Stimulated activated CD4-positive, alpha-beta T cell treated with anti-CD3 and anti-CD28 coated beads, Interleukin-4, amount 100 ng/mL, for 48 hours (primary cell): ENCODE measurements around the gene PRKAG2.

Experiments
- DNase-seq, 2 donors: peaks; one replicate each; pipeline ENCODE4 v3.0.0-alpha.2; 2020; ENCODE audit warnings: low read depth in 2 of 2

The PRKAG2 gene

DNA sequence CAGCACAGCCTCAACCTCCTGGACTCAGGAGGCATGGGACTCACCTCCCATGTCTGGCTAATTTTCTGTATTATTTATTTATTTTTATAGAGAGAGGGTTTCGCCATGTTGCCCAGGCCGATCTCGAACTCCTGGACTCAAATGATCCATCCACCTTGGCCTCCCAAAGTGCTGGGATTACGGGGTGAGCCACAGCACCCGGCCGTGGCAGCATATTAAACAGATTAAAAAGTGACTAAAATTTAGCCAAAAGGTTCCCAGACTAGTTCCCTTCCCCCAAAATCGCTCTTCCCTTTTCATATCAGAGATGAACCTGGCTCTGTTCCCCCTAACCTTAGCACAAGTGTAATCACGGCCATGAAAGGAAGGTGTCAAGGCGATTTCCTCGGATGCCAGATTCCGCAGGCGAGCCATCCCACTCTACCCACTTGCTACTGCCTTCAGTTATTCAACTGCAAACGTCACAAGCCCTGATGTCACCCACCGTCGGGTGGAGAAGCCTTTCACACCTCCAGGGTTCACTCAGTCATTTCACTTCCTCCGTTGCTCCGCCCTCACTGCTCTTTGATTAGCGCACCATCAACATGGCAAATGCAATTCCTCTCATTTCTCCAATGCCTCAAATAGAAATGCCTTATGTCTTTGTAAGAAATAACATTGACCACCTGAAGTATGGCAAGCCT, 252.5 kb downstream of the PRKAG2 start:
- DNase-seq = no peak

GRCh38 chr7:151623766-151624165, 253.1 kb downstream of the PRKAG2 start:
- DNase-seq = no peak

DNA sequence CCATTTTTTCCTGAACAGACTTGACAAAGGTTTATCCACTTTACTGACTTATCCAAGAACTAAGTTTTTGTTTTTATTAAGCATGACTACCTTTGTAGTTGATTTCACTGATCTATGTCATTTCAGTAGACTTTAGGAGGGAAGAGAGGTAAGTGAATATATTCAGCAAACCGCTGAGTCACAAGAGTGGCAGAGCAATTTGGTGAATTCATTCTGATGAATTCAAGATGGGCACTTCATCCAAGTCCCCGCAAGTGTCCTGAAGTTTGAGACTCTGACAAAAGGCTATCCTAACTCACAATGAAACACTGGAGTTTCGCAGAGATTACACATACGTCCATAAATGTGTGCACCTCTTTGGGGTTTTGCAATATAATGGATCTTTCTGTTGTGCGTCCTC, 255.0 kb downstream of the PRKAG2 start:
- DNase-seq = no peak

GRCh38 chr7:151616443-151617213, 260.3 kb downstream of the PRKAG2 start:
- DNase-seq = no peak

GRCh38 chr7:151615784-151616183, 261.1 kb downstream of the PRKAG2 start:
- DNase-seq = no peak

- no peak for DNase-seq
Observed at GRCh38 chr7:151615058-151615457, 261.9 kb downstream of the PRKAG2 start.

DNA sequence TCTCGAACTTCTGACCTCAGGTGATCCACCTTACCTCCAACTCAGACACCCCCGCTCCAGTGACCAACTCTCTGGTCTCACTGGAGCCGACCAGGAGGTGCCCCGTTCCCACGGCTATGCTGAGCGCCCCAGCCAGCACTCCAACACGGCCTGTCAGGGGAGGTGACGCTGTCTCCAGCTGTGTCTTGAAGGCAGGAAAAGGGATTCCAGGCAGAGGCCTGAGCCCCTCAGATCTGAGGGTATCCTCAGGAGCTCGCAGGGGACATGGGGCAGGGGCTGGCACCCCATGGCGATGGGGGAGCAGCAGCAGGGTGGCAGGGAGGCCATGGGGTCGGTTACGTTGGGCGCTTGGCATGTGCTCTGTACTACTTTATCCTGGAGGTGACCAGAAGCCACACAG, 262.9 kb downstream of the PRKAG2 start:
- no peak for DNase-seq

DNA sequence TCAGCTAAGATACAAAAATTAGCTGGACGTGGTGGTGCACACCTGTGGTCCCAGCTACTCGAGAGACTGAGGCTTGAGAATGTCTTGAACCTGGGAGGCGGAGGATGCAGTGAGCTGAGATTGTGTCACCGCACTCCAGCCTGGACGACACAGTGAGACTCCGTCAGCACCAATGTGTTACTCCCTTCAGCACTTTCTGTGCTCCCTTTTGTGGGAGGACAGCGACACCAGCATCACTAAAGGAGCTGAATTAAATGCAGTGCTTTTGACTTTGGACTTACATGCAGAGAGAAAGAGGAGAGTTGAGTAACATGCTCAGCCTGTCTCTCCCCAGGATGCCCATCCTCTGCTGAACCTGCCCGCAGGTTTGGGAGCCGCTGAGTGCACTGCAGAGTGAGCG, 265.0 kb downstream of the PRKAG2 start:
- DNase-seq = no peak

- no peak for DNase-seq
Observed at GRCh38 chr7:151611041-151611440, 265.9 kb downstream of the PRKAG2 start.

GRCh38 chr7:151608031-151608551, 268.8 kb downstream of the PRKAG2 start:
- no peak for DNase-seq

- no peak for DNase-seq
Observed at GRCh38 chr7:151607464-151607867, 269.4 kb downstream of the PRKAG2 start.

DNA sequence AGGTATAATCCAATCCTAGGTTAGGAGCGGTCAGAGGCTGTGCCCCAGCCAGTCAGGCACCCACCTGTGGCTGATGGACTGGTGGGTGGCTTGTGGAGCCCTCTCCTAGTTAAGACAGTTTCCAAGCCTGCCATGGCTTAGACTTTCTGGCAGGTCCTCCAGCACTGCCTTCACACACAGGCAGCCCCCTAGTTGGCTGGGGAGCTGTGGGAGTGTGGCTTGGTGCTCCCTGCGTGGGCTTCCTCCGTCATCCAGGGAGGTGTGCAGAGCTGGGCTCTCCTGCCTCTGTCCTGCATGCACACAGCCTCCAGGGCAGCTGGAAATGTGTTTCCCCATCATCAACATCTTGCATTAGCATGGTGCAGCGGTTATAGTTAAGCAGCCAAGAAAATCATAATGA, 273.0 kb downstream of the PRKAG2 start:
- no peak for DNase-seq

- DNase-seq = no peak
Observed at GRCh38 chr7:151601521-151602305, 275.2 kb downstream of the PRKAG2 start.

GRCh38 chr7:151600331-151600730, 276.6 kb downstream of the PRKAG2 start:
- no peak for DNase-seq

DNA sequence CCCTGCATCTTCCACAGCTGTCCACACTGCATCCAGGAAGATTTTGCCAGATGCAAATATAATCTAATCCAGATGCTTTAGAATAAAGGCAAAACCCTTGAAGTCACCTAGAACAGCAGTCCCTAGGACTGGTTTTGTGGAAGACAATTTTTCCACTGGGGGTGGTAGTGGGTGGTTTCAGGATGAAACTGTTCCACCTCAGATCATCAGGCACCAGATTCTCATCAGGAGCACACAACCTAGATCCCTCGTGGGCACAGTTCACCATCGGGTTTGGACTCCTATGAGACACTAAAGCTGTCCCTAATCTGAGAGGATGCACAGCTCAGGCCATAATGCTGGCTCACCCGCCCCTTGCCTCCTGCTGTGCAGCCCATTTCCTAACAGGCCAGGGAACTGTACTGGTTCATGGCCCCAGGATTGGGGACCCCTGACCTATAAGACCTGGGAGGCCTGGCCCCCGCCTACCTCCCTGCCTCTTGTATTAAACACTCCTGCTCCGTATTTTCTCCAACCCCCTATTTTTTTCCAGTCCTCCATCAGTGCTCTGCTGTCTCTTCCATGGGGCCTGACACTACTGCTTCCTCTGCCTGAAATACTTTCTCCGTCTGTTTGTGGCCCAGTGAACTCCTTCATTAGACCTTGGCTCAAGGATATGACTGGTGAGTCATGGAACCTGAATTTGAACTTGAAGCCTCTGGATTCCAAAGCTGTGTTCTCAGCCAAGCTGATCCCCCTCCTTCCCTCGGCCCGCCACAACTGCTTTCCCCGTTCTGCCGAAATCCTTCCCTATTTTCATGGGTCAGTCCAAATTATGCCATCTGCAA, 277.3 kb downstream of the PRKAG2 start:
- DNase-seq = no peak

GRCh38 chr7:151597541-151598444, 279.1 kb downstream of the PRKAG2 start:
- DNase-seq = no peak

- no peak for DNase-seq
Observed at GRCh38 chr7:151595702-151596350, 281.1 kb downstream of the PRKAG2 start.

DNA sequence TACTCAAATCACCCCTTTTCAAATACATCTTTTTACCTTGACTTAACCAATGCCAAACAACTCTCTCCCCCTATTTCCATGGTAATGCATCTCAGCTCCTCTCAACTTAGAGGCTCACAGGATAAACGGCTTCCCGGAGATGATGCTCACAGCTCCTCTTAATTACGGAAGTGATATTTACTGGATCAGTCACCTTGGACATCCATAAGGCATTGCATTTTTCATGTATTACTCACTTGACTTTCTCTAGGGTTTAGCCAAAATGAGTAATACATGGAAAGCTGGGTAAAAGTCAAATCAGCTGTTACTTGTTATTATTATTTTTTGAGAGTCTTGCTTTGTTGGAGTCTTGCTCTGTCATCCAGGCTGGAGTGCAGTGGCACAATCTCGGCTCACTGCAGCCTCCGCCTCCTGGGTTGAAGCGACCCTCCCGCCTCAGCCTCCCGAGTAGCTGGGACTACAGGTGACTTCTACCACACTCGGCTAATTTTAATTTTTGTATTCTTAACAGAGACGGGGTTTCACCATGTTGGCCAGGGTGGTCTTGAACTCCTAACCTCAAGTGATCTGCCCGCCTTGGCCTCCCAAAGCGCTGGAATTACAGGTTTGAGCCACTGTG, 283.9 kb downstream of the PRKAG2 start:
- no peak for DNase-seq

- no peak for DNase-seq
Observed at GRCh38 chr7:151592330-151592729, 284.6 kb downstream of the PRKAG2 start.
